ENCODE measurements around the gene ERFE. TPM values are rescaled to one million over a fixed set of nuclear protein-coding genes. Genes with fewer than 3 reads are reported as not detected.

The ERFE gene
- total and polyA plus RNA-seq, 2 of the 13 experiments (the other 11 are each of a cell fraction or from before 2014, with no cell fraction given): 0.09 TPM; not detected in 1

- TF ChIP-seq ZNF367 (CRISPR knock-in tag; IDR thresholded peaks at IDR 0.05; ENCODE audit: borderline replicate concordance) (no peak; the same call in 1 of the 2 replicates), RXRB (CRISPR knock-in tag; IDR thresholded peaks at IDR 0.05; ENCODE audit: borderline replicate concordance) (0 out of 2 replicates have a peak, but pooled peaks have one; percentile 4), ARHGAP35 (CRISPR knock-in tag; IDR thresholded peaks at IDR 0.05; ENCODE audit: borderline replicate concordance) (no peak), RAD21 (CRISPR knock-in tag; IDR thresholded peaks at IDR 0.05) (peak; percentile 43), ZUFSP (CRISPR knock-in tag; IDR thresholded peaks at IDR 0.05; ENCODE audit: borderline replicate concordance) (no peak), ZNF788 (CRISPR knock-in tag; IDR thresholded peaks at IDR 0.05; ENCODE audit: borderline replicate concordance) (no peak; the same call in 1 of the 2 replicates), ZNF407 (CRISPR knock-in tag; IDR thresholded peaks at IDR 0.05; ENCODE audit: not compliant biosample characterization) (no peak), HIVEP1 (CRISPR knock-in tag; IDR thresholded peaks at IDR 0.05) (no peak), MIXL1 (CRISPR knock-in tag; IDR thresholded peaks at IDR 0.05) (no peak), ZNF431 (CRISPR knock-in tag; IDR thresholded peaks at IDR 0.05; ENCODE audit: borderline replicate concordance, low read depth) (no peak; the same call in 1 of the 2 replicates)
- TF ChIP-seq, protein P1, sequence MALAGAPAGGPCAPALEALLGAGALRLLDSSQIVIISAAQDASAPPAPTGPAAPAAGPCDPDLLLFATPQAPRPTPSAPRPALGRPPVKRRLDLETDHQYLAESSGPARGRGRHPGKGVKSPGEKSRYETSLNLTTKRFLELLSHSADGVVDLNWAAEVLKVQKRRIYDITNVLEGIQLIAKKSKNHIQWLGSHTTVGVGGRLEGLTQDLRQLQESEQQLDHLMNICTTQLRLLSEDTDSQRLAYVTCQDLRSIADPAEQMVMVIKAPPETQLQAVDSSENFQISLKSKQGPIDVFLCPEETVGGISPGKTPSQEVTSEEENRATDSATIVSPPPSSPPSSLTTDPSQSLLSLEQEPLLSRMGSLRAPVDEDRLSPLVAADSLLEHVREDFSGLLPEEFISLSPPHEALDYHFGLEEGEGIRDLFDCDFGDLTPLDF (CRISPR knock-in tag; IDR thresholded peaks at IDR 0.05): no peak; the same call in 1 of the 2 replicates
- TF ChIP-seq, protein P2, sequence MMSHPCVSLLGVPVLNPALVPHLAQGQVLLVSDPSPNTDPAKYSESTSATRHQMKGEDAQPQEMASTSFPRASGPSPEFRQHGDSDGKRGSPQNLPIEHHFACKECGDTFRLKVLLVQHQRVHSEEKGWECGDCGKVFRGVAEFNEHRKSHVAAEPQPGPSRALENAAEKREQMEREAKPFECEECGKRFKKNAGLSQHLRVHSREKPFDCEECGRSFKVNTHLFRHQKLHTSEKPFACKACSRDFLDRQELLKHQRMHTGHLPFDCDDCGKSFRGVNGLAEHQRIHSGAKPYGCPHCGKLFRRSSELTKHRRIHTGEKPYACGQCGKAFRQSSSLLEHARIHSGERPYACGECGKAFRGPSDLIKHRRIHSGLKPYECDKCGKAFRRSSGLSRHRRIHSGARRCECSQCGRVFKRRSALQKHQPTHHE (CRISPR knock-in tag; IDR thresholded peaks at IDR 0.05; ENCODE audit: borderline replicate concordance): no peak
- TF ChIP-seq, protein P3, sequence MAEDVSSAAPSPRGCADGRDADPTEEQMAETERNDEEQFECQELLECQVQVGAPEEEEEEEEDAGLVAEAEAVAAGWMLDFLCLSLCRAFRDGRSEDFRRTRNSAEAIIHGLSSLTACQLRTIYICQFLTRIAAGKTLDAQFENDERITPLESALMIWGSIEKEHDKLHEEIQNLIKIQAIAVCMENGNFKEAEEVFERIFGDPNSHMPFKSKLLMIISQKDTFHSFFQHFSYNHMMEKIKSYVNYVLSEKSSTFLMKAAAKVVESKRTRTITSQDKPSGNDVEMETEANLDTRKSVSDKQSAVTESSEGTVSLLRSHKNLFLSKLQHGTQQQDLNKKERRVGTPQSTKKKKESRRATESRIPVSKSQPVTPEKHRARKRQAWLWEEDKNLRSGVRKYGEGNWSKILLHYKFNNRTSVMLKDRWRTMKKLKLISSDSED (CRISPR knock-in tag; IDR thresholded peaks at IDR 0.05): peak; percentile 33; the same call in 1 of the 2 replicates
Measured at GRCh38 chr2:238203094-238203972, 44.6 kb downstream of the ERFE start, which contains the start of gene ILKAP (continued).

Measured in HepG2 (cell line).